Sigmoid colon (tissue), 4 donors: Measurements from ENCODE around the gene EXOC3L4.

Experiments
- POLR2A ChIP-seq, 2 donors: fragments of 450-650 bp; IDR thresholded peaks; one replicate each; pipeline ENCODE4 v1.6.1; 2016; ENCODE audit warnings: antibody characterized with exemption in 2 of 2, mild to moderate bottlenecking in 2 of 2, moderate library complexity in 2 of 2
- POLR2AphosphoS5 ChIP-seq, 4 donors: sonication (generic); formaldehyde crosslinking; IDR thresholded peaks; one replicate each; pipeline ENCODE4 v1.6.1; 2017; ENCODE audit warnings: antibody characterized with exemption in 4 of 4
- TF ChIP-seq, protein P1 (sequence below), 4 experiments: fragments of 450-650 bp in 3 of 4; fragments of 200-600 bp in 1 of 4; IDR thresholded peaks; one replicate each; pipeline ENCODE4 v1.5.1; 2016 to 2019; ENCODE audit warnings: antibody characterized with exemption in 4 of 4, mild to moderate bottlenecking in 3 of 4, moderate library complexity in 2 of 4

DNA sequence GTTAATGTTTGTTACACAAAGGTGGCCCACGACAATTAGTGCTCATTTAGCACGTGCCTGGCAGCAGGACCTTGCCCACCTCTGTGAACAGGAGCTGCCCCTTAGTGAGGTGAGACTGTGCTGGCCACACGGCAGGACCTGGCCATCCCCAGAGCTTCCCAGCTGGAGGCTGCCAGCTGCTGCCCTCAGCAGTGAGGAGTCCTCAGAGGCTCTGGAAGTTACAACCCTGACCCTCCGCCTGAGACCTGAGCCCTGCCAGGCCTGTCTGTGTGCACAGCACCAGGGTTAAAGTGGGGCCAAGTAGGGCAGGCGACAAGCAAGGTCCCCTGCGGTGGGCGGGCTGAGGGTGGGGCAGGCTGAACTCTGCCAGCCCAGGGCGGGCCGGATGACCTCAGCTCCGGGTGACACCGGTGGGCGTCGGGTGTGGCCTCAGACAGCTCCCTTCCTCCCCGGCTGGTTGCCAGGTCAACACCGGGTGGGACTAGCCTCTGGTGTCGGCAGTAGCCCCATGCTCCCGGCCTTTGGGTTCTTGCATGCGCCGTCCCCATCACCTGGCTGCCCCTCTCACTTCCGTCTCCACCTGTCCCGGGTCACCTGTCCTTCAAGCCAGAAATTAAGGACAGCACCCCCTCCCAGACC lies 19.7 kb upstream of the EXOC3L4 start:
- no peak for TF ChIP-seq POLR2A (IDR thresholded peaks at IDR 0.05)
- TF ChIP-seq, protein P1, sequence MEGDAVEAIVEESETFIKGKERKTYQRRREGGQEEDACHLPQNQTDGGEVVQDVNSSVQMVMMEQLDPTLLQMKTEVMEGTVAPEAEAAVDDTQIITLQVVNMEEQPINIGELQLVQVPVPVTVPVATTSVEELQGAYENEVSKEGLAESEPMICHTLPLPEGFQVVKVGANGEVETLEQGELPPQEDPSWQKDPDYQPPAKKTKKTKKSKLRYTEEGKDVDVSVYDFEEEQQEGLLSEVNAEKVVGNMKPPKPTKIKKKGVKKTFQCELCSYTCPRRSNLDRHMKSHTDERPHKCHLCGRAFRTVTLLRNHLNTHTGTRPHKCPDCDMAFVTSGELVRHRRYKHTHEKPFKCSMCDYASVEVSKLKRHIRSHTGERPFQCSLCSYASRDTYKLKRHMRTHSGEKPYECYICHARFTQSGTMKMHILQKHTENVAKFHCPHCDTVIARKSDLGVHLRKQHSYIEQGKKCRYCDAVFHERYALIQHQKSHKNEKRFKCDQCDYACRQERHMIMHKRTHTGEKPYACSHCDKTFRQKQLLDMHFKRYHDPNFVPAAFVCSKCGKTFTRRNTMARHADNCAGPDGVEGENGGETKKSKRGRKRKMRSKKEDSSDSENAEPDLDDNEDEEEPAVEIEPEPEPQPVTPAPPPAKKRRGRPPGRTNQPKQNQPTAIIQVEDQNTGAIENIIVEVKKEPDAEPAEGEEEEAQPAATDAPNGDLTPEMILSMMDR (IDR thresholded peaks at IDR 0.05) = no peak
- TF ChIP-seq POLR2AphosphoS5 (IDR thresholded peaks at IDR 0.05) = no peak
